HepG2 (cell line): ENCODE results near the gene CLDND2. TPM values are rescaled to one million over a fixed set of nuclear protein-coding genes. Genes with fewer than 3 reads are reported as not detected.

Source experiments
- ATAC-seq: fragments of 200-7000 bp; cut with Tn5 transposase; 3 replicates; pipeline ENCODE4 v1.9.1; 2020; ENCODE audit warnings: mild to moderate bottlenecking, moderate library complexity
- BruUV-seq: library from RNA; stranded (reverse); fragments of 400-500 nt; replicated peaks from 2 replicates; lab custom pipeline; 2021; lab: Mats Ljungman, UMichigan
- CTCF ChIA-PET: fragments of 300-600 bp; formaldehyde crosslinking; extraction: SDS; loops from one replicate; lab custom pipeline; 2021; ENCODE audit warnings: low total read pairs, inconsistent platforms, low intra/inter-chr PET ratio; lab: Yijun Ruan, JAX
- POLR2A ChIA-PET: fragments of 350-600 bp; sonication (Branson Sonifier 250); formaldehyde crosslinking; loops from one replicate; lab custom pipeline; 2020; ENCODE audit warnings: antibody characterized with exemption, inconsistent platforms; lab: Yijun Ruan, JAX
- DNase-seq: peaks from one replicate; pipeline ENCODE4 v3.0.0-alpha.2; 2015; ENCODE audit warnings: low spot score
- FAIRE-seq: peaks from 3 replicates; lab custom pipeline; 2011; peaks lifted over from hg19 to GRCh38; lab: Jason Lieb, UNC
- H2AFZ ChIP-seq: one replicate; pipeline ENCODE4 v1.6.1; 2011; ENCODE audit warnings: low read length, inconsistent platforms
- H3K27ac ChIP-seq: fragments of 300-600 bp; 3 replicates; pipeline ENCODE4 v1.8.0; 2011; ENCODE audit warnings: mixed run types, mild to moderate bottlenecking, mixed read lengths, low read length, inconsistent platforms; ENCODE audit not compliant: insufficient read depth; ENCODE audit errors: extremely low read length
- H3K27me3 ChIP-seq, 2 experiments: fragments of 200-600 bp in 1 of 2; 2 replicates in 1 of 2; 3 replicates in 1 of 2; pipeline versions ENCODE4 v1.6.0 to v1.8.0; 2011; ENCODE audit warnings: low read length in 2 of 2, mild to moderate bottlenecking in 2 of 2, moderate library complexity in 2 of 2, inconsistent platforms in 1 of 2; ENCODE audit not compliant: insufficient read depth in 2 of 2, control insufficient read depth in 1 of 2
- H3K36me3 ChIP-seq, 2 experiments: fragments of 200-600 bp in 1 of 2; replicated peaks in 1 of 2; 2 replicates in 1 of 2; 3 replicates in 1 of 2; pipeline versions ENCODE4 v1.5.1 to v1.8.0; 2011; ENCODE audit warnings: low read length in 2 of 2, inconsistent platforms in 1 of 2; ENCODE audit not compliant: insufficient read depth in 2 of 2, control insufficient read depth in 1 of 2
- H3K4me1 ChIP-seq: 2 replicates; pipeline ENCODE4 v1.5.1; 2012; ENCODE audit warnings: low read length, inconsistent platforms; ENCODE audit not compliant: insufficient read depth
- H3K4me2 ChIP-seq: 2 replicates; pipeline ENCODE4 v1.6.0; 2011; ENCODE audit warnings: low read depth, low read length, inconsistent platforms
- H3K4me3 ChIP-seq, 3 experiments: fragments of 200-600 bp in 1 of 3; sonication (generic), shearing (Covaris generic) in 1 of 3; replicated peaks in 1 of 3; 2 replicates each; pipeline ENCODE4 v1.5.1; 2011 to 2016; ENCODE audit warnings: low read length in 3 of 3, inconsistent platforms in 2 of 3, low read depth in 2 of 3, mild to moderate bottlenecking in 2 of 3, control low read depth in 1 of 3, mixed read lengths in 1 of 3; ENCODE audit not compliant: insufficient read depth in 1 of 3
- H3K79me2 ChIP-seq: one replicate; pipeline ENCODE4 v1.6.1; 2011; ENCODE audit warnings: low read length, inconsistent platforms; ENCODE audit not compliant: insufficient read depth
- H3K9ac ChIP-seq: 2 replicates; pipeline ENCODE4 v1.6.0; 2011; ENCODE audit warnings: mild to moderate bottlenecking, low read depth, low read length, inconsistent platforms; ENCODE audit not compliant: insufficient read depth
- H3K9me3 ChIP-seq: 2 replicates; pipeline ENCODE4 v1.5.1; 2012; ENCODE audit warnings: mild to moderate bottlenecking, low read length
- H4K20me1 ChIP-seq: 2 replicates; pipeline ENCODE4 v1.6.0; 2011; ENCODE audit warnings: inconsistent platforms, mild to moderate bottlenecking, low read length, moderate library complexity; ENCODE audit not compliant: insufficient read depth
- AGO1 ChIP-seq: fragments of 200-400 bp; formaldehyde crosslinking; IDR thresholded peaks from 2 replicates; pipeline ENCODE4 v1.6.1; 2017; ENCODE audit warnings: mild to moderate bottlenecking, low read depth, low read length, moderate library complexity; ENCODE audit not compliant: poor library complexity, severe bottlenecking
- AGO2 ChIP-seq: fragments of 200-400 bp; formaldehyde crosslinking; optimal IDR thresholded peaks from 2 replicates; pipeline ENCODE3; 2017; ENCODE audit warnings: mild to moderate bottlenecking, low read depth, low read length, moderate library complexity
- GLMP ChIP-seq: sonication (generic); formaldehyde crosslinking; IDR thresholded peaks from 2 replicates; pipeline ENCODE4 v1.9.0; 2021; ENCODE audit warnings: missing genetic modification reagents, mild to moderate bottlenecking, borderline replicate concordance
- ZNF280B ChIP-seq: sonication (generic); formaldehyde crosslinking; IDR thresholded peaks from 2 replicates; pipeline ENCODE4 v1.5.0; 2020; ENCODE audit warnings: missing genetic modification reagents, mild to moderate bottlenecking, borderline replicate concordance
- ZNF652 ChIP-seq: IDR thresholded peaks from 2 replicates; pipeline ENCODE4 v1.6.1; 2016; ENCODE audit warnings: low read depth, borderline replicate concordance
- ZNF839 ChIP-seq: sonication (generic); formaldehyde crosslinking; IDR thresholded peaks from 2 replicates; pipeline ENCODE4 v1.4.0; 2020; ENCODE audit warnings: missing genetic modification reagents, mild to moderate bottlenecking, borderline replicate concordance
- WGBS: methylation state at CpG from one replicate; pipeline ENCODE4 v1.1.6; 2017; ENCODE audit warnings: low lambda C conversion rate; 5-methylcytosine and 5-hydroxymethylcytosine counted together
- in situ Hi-C: cut with HindIII; loops from 2 replicates; pipeline ENCODE4 v1.10.0; 2017; ENCODE audit warnings: low pct_unique_long_range_greater_than_20kb; ENCODE audit not compliant: extremely low pct_ligation_motif_present
- intact Hi-C: fragments of 100-400 bp; cut with micrococcal nuclease; formaldehyde crosslinking; loops from one replicate; pipeline ENCODE4 v1.10.0; 2022; ENCODE audit not compliant: unreplicated experiment
- polyA plus RNA-seq, 8 experiments: library from polyadenylated mRNA; depleted of rRNA in 3 of 8; stranded (reverse) in 7 of 8; unstranded in 1 of 8; fragments of >200 nt; fragmentation: Illumina TruSeq in 4 of 8; extraction: Trizol in 4 of 8; gene quantifications; 2 replicates each; pipeline versions ENCODE4 v1.2.1 to v1.2.3, GENCODE V29; 2011 to 2016; ENCODE audit warnings: low read depth in 4 of 8, missing spikeins in 1 of 8, mixed read lengths in 1 of 8; ENCODE audit not compliant: insufficient read depth in 1 of 8
- total RNA-seq, 5 experiments: library from RNA; depleted of rRNA; stranded (reverse); fragments of >200 nt; fragmentation: Illumina TruSeq; extraction: Trizol; gene quantifications; 2 replicates each; pipeline ENCODE4 v1.2.3, GENCODE V29; 2016; ENCODE audit warnings: low read depth in 1 of 5

CLDND2 gene
- total and polyA plus RNA-seq, 2 of the 13 experiments (the other 11 are each of a cell fraction or from before 2014, with no cell fraction given), result 0.84 to 1.8 TPM

DNA sequence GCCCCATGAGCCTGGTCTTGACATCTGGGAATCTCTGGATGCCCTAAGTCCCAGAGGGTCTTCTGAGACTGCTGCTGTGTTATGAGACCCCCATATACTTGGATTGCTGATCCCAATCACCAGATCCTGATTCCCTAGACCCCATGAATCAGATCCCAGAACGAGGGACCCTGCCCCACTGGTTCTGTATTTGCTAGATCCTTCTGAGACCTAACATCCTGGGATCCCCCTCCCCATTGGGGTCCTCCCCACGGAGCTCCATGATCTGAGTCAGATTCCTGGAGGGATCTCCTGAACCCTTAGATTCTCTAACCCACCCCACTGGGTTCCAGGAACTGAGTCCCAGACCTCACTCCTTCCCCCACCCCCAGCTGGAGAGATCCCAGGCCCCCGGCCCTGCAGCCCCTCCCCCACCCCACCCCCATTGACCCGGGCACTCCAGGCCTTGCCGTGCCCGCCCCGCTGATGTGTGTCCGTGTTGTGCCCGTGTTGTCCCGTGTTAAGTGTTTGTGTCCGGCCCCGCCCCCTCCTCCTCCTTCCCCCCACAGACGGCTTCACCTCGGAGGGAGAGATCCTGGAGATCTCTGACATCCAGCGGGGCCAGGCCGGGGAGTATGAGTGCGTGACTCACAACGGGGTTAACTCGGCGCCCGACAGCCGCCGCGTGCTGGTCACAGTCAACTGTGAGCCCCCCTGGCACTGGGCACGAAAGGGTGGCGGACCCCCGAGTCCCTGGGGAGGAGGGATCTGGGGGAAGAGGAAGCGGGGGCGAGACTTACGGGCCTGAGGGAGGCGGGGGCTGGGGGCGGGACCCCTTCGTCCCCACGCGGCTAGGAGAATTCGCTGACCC lies 42.4 kb downstream of the CLDND2 start:
- Histone ChIP-seq H3K4me2 (peak overlapping the region; percentile 74), H2AFZ (no peak overlapping the region), H3K4me1 (peaks cover 15% of the 10 kb centered on the region), H4K20me1 (no peaks in the 10 kb centered on the region), H3K36me3 (peaks cover 2 to 9% of the 10 kb centered on the region in 2 experiments; a peak in 2 of 5 replicates), H3K9ac (no peak overlapping the region), H3K79me2 (no peaks in the 10 kb centered on the region), H3K4me3 (peak overlapping the region in 2 of 3 experiments; percentile 46 to 79; a peak in 3 of 6 replicates), H3K27me3 (peaks cover 8 to 41% of the 10 kb centered on the region in 2 experiments; a peak in 4 of 5 replicates), H3K9me3 (no peaks in the 10 kb centered on the region), H3K27ac (no peak overlapping the region)
- intact Hi-C loops, result no loop called here
- FAIRE-seq (no peak), ATAC-seq (no peak), DNase-seq (no peak)
- TF ChIP-seq AGO1 (peak; percentile 62), AGO2 (peak; percentile 13), ZNF839 (CRISPR knock-in tag) (no peak), ZNF280B (no peak), GLMP (CRISPR knock-in tag) (no peak), ZNF652 (peak; percentile 73; the same call in 1 of the 2 replicates)
- CTCF ChIA-PET, result no interaction called here
- WGBS, result 13% methylated on average over 6 of the region's 36 CpGs
- in situ Hi-C loops, result no loop called here
- POLR2A ChIA-PET, result interaction anchor here (1.0 to 1.3 kb wide), 2 partner anchors 39 to 41 kb away, joined by 3 read pairs; partner anchors contain the start of gene ETFB
- no TSS peak for BruUV-seq
